WTC11 (cell line): ENCODE measurements around the gene HOXA7. TPM values are rescaled to one million over a fixed set of nuclear protein-coding genes. Genes with fewer than 3 reads are reported as not detected.

ENCODE experiments used
- ATAC-seq: fragments of 200-7000 bp; cut with Tn5 transposase; 2 replicates; pipeline ENCODE4 v1.10.0; 2021; ENCODE audit warnings: mild to moderate bottlenecking, moderate library complexity
- CTCF ChIA-PET: fragments of 300-600 bp; sonication (Branson Sonifier 250); formaldehyde crosslinking; loops from one replicate; lab custom pipeline; 2021; ENCODE audit warnings: antibody characterized with exemption; lab: Charles Lee
- POLR2A ChIA-PET: fragments of 350-600 bp; sonication (Branson Sonifier 250); formaldehyde crosslinking; loops from one replicate; lab custom pipeline; 2021; ENCODE audit warnings: antibody characterized with exemption; lab: Charles Lee
- DNase-seq: peaks from one replicate; pipeline ENCODE4 v3.0.0; 2021; ENCODE audit warnings: low spot score
- H3K27ac Mint-ChIP-seq: 2 replicates; pipeline ENCODE4 v1.8.0; 2021; ENCODE audit warnings: mixed read lengths
- H3K27me3 Mint-ChIP-seq: 2 replicates; pipeline ENCODE4 v1.8.0; 2021; ENCODE audit warnings: low read depth, mild to moderate bottlenecking, moderate library complexity, mixed read lengths
- H3K36me3 Mint-ChIP-seq: 2 replicates; pipeline ENCODE4 v1.8.0; 2021; ENCODE audit warnings: mixed read lengths
- H3K4me1 Mint-ChIP-seq: 2 replicates; pipeline ENCODE4 v1.8.0; 2022; ENCODE audit warnings: mixed read lengths
- H3K4me3 Mint-ChIP-seq: 2 replicates; pipeline ENCODE4 v1.8.0; 2021; ENCODE audit warnings: mild to moderate bottlenecking, moderate library complexity, mixed read lengths
- H3K9me3 Mint-ChIP-seq: 2 replicates; pipeline ENCODE4 v1.8.0; 2021; ENCODE audit warnings: mixed read lengths
- CREM ChIP-seq: sonication (generic); formaldehyde crosslinking; IDR thresholded peaks from 2 replicates; pipeline ENCODE4 v1.8.1; 2022; ENCODE audit warnings: mild to moderate bottlenecking, missing genetic modification reagents, moderate library complexity
- PRRX2 ChIP-seq: fragments of 250-450 bp; sonication (Bioruptor Pico); IDR thresholded peaks from 2 replicates; pipeline ENCODE4 v1.8.0; 2021; ENCODE audit warnings: mild to moderate bottlenecking
- RORB ChIP-seq: fragments of 250-450 bp; sonication (Bioruptor Pico); IDR thresholded peaks from 2 replicates; pipeline ENCODE4 v1.9.0; 2021; ENCODE audit warnings: mild to moderate bottlenecking
- total RNA-seq: library from RNA; stranded (reverse); gene quantifications from 3 replicates; pipeline ENCODE4 v1.2.3, GENCODE V29; 2021
- TF ChIP-seq, protein P1 (sequence below): sonication (generic); formaldehyde crosslinking; IDR thresholded peaks from 2 replicates; pipeline ENCODE4 v1.8.1; 2022; ENCODE audit warnings: low read depth, missing genetic modification reagents, borderline replicate concordance
- TF ChIP-seq, protein P2 (sequence below): sonication (generic); formaldehyde crosslinking; IDR thresholded peaks from 2 replicates; pipeline ENCODE4 v1.8.1; 2023; ENCODE audit warnings: mild to moderate bottlenecking, missing genetic modification reagents
- TF ChIP-seq, protein P3 (sequence below): sonication (generic); formaldehyde crosslinking; IDR thresholded peaks from 2 replicates; pipeline ENCODE4 v1.8.1; 2023; ENCODE audit warnings: mild to moderate bottlenecking, moderate library complexity, missing genetic modification reagents
- TF ChIP-seq, protein P4 (sequence below): sonication (generic); formaldehyde crosslinking; IDR thresholded peaks from 2 replicates; pipeline ENCODE4 v1.8.1; 2023; ENCODE audit warnings: mild to moderate bottlenecking, missing genetic modification reagents, moderate library complexity
- TF ChIP-seq, protein P5 (sequence below): sonication (generic); formaldehyde crosslinking; IDR thresholded peaks from 2 replicates; pipeline ENCODE4 v1.8.0; 2022; ENCODE audit warnings: missing genetic modification reagents
- TF ChIP-seq, protein P6 (sequence below): fragments of 200-600 bp; IDR thresholded peaks from 2 replicates; pipeline ENCODE4 v1.8.0; 2022; ENCODE audit warnings: antibody characterized with exemption
- TF ChIP-seq, protein P7 (sequence below): fragments of 250-450 bp; sonication (Bioruptor Pico); IDR thresholded peaks from 2 replicates; pipeline ENCODE4 v1.9.0; 2021; ENCODE audit warnings: mild to moderate bottlenecking
- TF ChIP-seq, protein P8 (sequence below): sonication (generic); formaldehyde crosslinking; conservative IDR thresholded peaks from 2 replicates; pipeline ENCODE4 v1.8.1; 2023; ENCODE audit warnings: mild to moderate bottlenecking, low read depth, missing genetic modification reagents, moderate library complexity
- TF ChIP-seq, protein P9 (sequence below): sonication (generic); formaldehyde crosslinking; IDR thresholded peaks from 2 replicates; pipeline ENCODE4 v1.8.1; 2023; ENCODE audit warnings: mild to moderate bottlenecking, missing genetic modification reagents

Gene HOXA7
- total RNA-seq, 1 experiment from 2014 or later, result not detected

DNA sequence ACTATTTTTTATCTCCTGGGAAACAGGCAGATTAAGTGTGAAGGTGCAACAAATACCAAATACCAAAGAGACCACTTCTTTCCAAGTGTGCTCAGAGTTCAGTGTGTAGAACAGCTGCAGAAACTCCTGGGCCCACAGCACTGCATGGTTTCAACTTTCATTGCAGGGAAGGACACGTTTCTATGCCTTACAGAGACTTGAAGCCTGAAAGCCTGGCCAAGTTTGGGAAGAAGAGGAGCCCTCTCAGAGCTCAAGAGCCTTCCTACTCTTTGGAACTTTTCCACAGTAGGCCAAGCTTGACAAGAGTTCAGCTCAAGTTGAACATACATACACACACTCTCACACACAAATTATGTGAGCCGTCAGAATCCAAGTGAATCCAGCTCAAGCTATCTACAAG lies 28.4 kb downstream of the HOXA7 start:
- peaks cover 96% of the 10 kb centered on the region for H3K27me3 Mint-ChIP-seq
- no peaks in the 10 kb centered on the region for H3K9me3 Mint-ChIP-seq
- ATAC-seq (no peak), DNase-seq (no peak)
- POLR2A ChIA-PET, result no interaction called here
- no peaks in the 10 kb centered on the region for H3K36me3 Mint-ChIP-seq
- TF ChIP-seq PRRX2 (CRISPR knock-in tag), result no peak
- no peak for TF ChIP-seq RORB
- TF ChIP-seq, protein P1, sequence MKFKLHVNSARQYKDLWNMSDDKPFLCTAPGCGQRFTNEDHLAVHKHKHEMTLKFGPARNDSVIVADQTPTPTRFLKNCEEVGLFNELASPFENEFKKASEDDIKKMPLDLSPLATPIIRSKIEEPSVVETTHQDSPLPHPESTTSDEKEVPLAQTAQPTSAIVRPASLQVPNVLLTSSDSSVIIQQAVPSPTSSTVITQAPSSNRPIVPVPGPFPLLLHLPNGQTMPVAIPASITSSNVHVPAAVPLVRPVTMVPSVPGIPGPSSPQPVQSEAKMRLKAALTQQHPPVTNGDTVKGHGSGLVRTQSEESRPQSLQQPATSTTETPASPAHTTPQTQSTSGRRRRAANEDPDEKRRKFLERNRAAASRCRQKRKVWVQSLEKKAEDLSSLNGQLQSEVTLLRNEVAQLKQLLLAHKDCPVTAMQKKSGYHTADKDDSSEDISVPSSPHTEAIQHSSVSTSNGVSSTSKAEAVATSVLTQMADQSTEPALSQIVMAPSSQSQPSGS (CRISPR knock-in tag), result no peak
- TF ChIP-seq, protein P2, sequence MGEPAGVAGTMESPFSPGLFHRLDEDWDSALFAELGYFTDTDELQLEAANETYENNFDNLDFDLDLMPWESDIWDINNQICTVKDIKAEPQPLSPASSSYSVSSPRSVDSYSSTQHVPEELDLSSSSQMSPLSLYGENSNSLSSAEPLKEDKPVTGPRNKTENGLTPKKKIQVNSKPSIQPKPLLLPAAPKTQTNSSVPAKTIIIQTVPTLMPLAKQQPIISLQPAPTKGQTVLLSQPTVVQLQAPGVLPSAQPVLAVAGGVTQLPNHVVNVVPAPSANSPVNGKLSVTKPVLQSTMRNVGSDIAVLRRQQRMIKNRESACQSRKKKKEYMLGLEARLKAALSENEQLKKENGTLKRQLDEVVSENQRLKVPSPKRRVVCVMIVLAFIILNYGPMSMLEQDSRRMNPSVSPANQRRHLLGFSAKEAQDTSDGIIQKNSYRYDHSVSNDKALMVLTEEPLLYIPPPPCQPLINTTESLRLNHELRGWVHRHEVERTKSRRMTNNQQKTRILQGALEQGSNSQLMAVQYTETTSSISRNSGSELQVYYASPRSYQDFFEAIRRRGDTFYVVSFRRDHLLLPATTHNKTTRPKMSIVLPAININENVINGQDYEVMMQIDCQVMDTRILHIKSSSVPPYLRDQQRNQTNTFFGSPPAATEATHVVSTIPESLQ (CRISPR knock-in tag), result no peak
- TF ChIP-seq, protein P3, sequence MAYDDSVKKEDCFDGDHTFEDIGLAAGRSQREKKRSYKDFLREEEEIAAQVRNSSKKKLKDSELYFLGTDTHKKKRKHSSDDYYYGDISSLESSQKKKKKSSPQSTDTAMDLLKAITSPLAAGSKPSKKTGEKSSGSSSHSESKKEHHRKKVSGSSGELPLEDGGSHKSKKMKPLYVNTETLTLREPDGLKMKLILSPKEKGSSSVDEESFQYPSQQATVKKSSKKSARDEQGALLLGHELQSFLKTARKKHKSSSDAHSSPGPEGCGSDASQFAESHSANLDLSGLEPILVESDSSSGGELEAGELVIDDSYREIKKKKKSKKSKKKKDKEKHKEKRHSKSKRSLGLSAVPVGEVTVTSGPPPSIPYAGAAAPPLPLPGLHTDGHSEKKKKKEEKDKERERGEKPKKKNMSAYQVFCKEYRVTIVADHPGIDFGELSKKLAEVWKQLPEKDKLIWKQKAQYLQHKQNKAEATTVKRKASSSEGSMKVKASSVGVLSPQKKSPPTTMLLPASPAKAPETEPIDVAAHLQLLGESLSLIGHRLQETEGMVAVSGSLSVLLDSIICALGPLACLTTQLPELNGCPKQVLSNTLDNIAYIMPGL (CRISPR knock-in tag), result no peak
- TF ChIP-seq, protein P4, sequence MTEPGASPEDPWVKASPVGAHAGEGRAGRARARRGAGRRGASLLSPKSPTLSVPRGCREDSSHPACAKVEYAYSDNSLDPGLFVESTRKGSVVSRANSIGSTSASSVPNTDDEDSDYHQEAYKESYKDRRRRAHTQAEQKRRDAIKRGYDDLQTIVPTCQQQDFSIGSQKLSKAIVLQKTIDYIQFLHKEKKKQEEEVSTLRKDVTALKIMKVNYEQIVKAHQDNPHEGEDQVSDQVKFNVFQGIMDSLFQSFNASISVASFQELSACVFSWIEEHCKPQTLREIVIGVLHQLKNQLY (CRISPR knock-in tag), result no peak
- TF ChIP-seq, protein P5, sequence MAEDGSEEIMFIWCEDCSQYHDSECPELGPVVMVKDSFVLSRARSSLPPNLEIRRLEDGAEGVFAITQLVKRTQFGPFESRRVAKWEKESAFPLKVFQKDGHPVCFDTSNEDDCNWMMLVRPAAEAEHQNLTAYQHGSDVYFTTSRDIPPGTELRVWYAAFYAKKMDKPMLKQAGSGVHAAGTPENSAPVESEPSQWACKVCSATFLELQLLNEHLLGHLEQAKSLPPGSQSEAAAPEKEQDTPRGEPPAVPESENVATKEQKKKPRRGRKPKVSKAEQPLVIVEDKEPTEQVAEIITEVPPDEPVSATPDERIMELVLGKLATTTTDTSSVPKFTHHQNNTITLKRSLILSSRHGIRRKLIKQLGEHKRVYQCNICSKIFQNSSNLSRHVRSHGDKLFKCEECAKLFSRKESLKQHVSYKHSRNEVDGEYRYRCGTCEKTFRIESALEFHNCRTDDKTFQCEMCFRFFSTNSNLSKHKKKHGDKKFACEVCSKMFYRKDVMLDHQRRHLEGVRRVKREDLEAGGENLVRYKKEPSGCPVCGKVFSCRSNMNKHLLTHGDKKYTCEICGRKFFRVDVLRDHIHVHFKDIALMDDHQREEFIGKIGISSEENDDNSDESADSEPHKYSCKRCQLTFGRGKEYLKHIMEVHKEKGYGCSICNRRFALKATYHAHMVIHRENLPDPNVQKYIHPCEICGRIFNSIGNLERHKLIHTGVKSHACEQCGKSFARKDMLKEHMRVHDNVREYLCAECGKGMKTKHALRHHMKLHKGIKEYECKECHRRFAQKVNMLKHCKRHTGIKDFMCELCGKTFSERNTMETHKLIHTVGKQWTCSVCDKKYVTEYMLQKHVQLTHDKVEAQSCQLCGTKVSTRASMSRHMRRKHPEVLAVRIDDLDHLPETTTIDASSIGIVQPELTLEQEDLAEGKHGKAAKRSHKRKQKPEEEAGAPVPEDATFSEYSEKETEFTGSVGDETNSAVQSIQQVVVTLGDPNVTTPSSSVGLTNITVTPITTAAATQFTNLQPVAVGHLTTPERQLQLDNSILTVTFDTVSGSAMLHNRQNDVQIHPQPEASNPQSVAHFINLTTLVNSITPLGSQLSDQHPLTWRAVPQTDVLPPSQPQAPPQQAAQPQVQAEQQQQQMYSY (CRISPR knock-in tag), result no peak
- TF ChIP-seq, protein P6, sequence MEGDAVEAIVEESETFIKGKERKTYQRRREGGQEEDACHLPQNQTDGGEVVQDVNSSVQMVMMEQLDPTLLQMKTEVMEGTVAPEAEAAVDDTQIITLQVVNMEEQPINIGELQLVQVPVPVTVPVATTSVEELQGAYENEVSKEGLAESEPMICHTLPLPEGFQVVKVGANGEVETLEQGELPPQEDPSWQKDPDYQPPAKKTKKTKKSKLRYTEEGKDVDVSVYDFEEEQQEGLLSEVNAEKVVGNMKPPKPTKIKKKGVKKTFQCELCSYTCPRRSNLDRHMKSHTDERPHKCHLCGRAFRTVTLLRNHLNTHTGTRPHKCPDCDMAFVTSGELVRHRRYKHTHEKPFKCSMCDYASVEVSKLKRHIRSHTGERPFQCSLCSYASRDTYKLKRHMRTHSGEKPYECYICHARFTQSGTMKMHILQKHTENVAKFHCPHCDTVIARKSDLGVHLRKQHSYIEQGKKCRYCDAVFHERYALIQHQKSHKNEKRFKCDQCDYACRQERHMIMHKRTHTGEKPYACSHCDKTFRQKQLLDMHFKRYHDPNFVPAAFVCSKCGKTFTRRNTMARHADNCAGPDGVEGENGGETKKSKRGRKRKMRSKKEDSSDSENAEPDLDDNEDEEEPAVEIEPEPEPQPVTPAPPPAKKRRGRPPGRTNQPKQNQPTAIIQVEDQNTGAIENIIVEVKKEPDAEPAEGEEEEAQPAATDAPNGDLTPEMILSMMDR, result no peak
- no peak for TF ChIP-seq CREM
- no peak overlapping the region for H3K4me3 Mint-ChIP-seq
- H3K4me1 Mint-ChIP-seq, result peaks cover 15% of the 10 kb centered on the region
- CTCF ChIA-PET, result interaction anchor here (1.1 to 1.5 kb wide), 2 partner anchors 33 to 52 kb away, joined by 5 to 6 read pairs; no protein-coding TSS in a partner anchor
- H3K27ac Mint-ChIP-seq, result no peak overlapping the region

DNA sequence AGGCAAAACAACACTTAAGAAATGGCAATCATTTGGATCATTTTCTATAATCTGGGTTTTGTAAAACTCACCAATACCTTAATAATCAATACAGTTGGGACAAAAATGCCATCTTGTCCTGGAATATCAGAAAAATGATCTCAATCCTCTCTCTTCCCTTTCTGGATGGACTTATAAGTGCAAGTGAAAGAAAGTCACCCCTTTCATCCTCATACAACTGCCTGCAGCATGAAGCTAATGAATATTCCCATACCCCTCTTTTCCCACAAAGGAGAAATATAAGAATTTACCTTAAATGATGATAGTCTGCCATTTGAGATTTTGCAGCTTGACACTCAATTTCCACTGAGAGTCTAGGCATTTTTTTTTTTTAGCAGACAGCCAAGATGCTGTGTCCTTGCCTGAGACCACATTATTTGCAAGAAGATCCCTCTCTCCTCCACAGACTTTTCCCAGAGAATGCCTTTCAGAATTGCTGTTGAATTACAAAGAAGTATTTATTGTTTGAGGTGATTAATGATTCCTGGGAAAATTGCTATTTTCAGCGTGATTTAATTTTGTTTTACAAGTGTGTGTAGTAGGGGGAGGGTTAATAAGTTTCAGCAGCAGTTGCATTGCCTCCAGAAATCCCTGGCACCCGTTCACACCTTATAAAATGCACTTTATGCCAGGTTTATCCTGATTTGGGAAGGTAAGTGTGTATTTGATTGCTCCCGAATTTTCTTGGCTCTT lies 29.7 kb downstream of the HOXA7 start:
- Mint-ChIP-seq H3K4me1 (peaks cover 17% of the 10 kb centered on the region), H3K36me3 (no peaks in the 10 kb centered on the region), H3K9me3 (no peaks in the 10 kb centered on the region), H3K27me3 (peaks cover 96% of the 10 kb centered on the region), H3K27ac (no peak overlapping the region), H3K4me3 (no peak overlapping the region)
- ATAC-seq (no peak), DNase-seq (no peak)
- ChIA-PET CTCF (no interaction called here), POLR2A (no interaction called here)
- TF ChIP-seq, protein P7, sequence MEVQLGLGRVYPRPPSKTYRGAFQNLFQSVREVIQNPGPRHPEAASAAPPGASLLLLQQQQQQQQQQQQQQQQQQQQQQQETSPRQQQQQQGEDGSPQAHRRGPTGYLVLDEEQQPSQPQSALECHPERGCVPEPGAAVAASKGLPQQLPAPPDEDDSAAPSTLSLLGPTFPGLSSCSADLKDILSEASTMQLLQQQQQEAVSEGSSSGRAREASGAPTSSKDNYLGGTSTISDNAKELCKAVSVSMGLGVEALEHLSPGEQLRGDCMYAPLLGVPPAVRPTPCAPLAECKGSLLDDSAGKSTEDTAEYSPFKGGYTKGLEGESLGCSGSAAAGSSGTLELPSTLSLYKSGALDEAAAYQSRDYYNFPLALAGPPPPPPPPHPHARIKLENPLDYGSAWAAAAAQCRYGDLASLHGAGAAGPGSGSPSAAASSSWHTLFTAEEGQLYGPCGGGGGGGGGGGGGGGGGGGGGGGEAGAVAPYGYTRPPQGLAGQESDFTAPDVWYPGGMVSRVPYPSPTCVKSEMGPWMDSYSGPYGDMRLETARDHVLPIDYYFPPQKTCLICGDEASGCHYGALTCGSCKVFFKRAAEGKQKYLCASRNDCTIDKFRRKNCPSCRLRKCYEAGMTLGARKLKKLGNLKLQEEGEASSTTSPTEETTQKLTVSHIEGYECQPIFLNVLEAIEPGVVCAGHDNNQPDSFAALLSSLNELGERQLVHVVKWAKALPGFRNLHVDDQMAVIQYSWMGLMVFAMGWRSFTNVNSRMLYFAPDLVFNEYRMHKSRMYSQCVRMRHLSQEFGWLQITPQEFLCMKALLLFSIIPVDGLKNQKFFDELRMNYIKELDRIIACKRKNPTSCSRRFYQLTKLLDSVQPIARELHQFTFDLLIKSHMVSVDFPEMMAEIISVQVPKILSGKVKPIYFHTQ (CRISPR knock-in tag), result no peak
- TF ChIP-seq, protein P8, sequence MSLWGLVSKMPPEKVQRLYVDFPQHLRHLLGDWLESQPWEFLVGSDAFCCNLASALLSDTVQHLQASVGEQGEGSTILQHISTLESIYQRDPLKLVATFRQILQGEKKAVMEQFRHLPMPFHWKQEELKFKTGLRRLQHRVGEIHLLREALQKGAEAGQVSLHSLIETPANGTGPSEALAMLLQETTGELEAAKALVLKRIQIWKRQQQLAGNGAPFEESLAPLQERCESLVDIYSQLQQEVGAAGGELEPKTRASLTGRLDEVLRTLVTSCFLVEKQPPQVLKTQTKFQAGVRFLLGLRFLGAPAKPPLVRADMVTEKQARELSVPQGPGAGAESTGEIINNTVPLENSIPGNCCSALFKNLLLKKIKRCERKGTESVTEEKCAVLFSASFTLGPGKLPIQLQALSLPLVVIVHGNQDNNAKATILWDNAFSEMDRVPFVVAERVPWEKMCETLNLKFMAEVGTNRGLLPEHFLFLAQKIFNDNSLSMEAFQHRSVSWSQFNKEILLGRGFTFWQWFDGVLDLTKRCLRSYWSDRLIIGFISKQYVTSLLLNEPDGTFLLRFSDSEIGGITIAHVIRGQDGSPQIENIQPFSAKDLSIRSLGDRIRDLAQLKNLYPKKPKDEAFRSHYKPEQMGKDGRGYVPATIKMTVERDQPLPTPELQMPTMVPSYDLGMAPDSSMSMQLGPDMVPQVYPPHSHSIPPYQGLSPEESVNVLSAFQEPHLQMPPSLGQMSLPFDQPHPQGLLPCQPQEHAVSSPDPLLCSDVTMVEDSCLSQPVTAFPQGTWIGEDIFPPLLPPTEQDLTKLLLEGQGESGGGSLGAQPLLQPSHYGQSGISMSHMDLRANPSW (CRISPR knock-in tag), result no peak
- TF ChIP-seq, protein P9, sequence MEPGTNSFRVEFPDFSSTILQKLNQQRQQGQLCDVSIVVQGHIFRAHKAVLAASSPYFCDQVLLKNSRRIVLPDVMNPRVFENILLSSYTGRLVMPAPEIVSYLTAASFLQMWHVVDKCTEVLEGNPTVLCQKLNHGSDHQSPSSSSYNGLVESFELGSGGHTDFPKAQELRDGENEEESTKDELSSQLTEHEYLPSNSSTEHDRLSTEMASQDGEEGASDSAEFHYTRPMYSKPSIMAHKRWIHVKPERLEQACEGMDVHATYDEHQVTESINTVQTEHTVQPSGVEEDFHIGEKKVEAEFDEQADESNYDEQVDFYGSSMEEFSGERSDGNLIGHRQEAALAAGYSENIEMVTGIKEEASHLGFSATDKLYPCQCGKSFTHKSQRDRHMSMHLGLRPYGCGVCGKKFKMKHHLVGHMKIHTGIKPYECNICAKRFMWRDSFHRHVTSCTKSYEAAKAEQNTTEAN (CRISPR knock-in tag), result no peak
